Erythroblast (primary cell): Measurements from ENCODE around the gene SV2C.

ENCODE experiments used
- DNase-seq, 2 experiments: peaks; one replicate each; lab custom pipeline; 2025; lab: John Stamatoyannopoulos, UW
- GATA1 ChIP-seq: IDR thresholded peaks from 2 replicates; pipeline ENCODE4 v1.6.1; 2011; ENCODE audit warnings: low read depth, mild to moderate bottlenecking, control low read depth, low read length, moderate library complexity
- POLR2A ChIP-seq: IDR thresholded peaks from 2 replicates; pipeline ENCODE4 v1.6.1; 2011; ENCODE audit warnings: mild to moderate bottlenecking, low read length

Gene SV2C

DNA sequence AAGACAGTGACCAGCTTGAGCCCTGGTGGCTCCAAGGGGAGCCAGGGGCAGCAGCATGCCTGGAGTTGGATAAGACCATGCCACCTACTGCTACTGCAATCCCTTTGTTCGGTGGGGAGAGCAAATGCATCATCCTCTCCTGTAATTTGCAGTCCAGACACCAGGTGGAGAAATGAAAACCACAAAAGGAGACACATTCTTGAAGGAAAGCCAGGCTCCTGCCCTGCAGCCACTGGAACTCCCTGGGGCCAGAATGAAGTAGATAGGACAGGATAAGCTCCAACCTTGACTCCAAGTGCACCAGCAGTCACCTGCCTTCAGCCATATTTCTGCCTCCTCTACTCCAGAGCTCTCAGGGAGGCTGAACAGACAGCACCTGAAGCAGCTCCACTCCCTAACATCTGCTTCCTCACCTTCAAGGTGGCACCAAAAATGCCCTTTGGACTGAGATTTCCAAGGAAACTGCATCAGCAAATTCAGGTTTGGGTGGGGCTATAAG, 254.8 kb downstream of the SV2C start:
- no peak for TF ChIP-seq GATA1
- DNase-seq, result peak; percentile 77 to 84

DNA sequence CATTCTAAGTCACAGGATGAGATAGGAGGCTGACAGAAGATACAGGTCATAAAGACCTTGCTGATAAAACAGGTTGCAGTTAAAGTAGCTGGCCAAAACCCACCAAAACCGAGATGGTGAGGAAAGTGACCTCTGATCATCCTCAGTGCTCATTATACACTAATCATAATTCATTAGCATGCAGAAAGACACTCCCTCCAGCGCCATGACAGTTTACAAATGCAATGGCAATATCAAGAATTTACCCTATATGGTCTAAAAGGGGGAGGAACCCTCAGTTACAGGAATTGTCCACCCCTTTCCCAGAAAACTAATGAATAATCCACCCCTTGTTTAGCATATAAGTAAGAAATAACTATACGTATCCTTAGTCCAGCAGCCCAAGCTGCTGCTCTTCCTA, 256.7 kb downstream of the SV2C start:
- no peak for TF ChIP-seq GATA1
- TF ChIP-seq POLR2A, result no peak
- peak; percentile 50 to 56 for DNase-seq

DNA sequence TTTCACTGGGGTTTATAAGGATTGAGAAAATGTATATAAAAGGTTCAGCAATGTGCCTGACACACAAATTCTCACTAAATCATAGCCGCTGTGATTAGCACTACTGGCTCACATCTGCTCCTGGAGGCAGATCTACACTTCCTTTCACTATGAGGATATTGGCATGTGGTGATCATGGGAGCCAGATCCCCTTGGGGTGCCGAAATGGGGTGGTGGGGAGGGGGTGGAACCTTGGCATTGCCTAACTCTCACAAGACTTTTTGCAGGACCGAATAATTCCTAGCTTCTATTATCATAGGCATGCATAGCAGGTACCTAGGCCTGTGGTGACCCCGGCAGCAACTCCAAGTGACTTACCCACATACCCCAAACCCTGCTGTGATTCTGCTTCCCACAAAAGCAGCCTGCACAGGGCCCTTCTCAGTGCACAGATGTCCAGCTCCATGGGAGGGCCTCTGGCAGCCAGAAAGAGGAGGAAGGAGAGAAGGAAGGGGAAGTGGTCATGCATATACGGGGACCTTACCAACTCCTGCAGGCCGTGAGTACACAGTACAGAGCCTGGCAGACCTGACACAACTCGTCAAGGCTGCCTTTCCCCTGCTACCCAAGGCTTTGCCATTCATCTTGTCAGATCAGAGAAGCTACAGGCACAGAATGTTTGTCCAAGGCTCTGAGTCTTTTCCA, 258.6 kb downstream of the SV2C start:
- TF ChIP-seq POLR2A (no peak), GATA1 (no peak)
- no peak for DNase-seq

DNA sequence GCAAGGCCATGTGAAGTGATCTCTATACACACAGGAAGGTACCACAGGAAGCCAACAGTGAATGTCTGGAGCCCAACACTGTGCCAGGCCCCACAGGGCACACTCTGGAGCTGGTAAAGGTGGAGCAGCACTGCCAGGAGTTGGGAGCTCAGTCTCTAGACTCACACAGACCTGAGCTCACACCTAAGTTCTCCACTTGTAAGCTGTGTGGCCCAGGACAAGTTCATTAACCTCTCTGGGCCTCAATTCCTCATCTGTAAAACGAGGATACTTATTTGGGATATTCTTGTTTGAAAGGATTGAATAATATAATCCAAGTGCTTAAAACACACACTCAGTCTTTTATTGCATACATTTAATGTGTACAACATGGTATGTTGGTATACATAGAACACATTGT, 259.3 kb downstream of the SV2C start:
- no peak for TF ChIP-seq GATA1
- no peak for TF ChIP-seq POLR2A
- DNase-seq, result no peak

DNA sequence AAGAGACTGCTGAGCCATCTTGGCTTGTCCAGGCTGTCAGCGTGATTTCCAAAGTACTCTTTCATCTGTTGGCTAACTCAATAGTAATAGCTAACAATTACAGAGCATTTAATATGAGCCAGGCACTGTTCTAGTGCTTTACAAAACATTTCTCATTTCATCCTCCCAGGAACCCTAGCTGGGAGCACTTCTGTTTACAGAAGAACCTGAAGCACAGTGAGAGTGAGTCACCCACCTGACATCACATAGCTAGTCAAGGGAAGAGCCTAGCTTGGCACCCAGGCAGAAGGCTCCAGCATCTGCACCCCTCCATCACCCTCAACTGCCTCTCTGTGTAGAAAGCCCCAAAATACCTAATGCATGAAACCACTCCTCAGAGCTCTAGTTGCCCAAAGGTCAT, 262.4 kb downstream of the SV2C start:
- no peak for TF ChIP-seq GATA1
- no peak for TF ChIP-seq POLR2A
- peak in 1 of 2 experiments; percentile 46 for DNase-seq

DNA sequence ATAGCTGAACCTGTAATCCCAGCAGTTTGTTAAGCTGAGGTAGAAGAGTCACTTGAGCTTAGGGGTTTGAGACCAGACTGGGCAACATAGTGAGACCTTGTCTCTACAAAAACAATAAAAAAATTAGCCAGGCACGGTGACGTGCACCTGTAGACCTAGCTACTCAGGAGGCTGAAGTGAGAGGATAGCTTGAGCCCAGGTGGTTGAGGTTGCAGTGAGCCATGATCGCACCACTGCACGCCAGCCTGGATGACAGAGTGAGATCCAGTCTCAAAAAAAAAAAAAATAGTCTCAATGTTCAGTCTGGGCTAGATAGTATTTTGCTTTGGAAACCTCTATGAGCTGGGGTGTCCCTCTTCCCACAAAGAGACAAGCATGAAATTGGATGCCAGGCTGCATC, 268.0 kb downstream of the SV2C start:
- TF ChIP-seq POLR2A, result no peak
- no peak for TF ChIP-seq GATA1
- DNase-seq, result no peak

DNA sequence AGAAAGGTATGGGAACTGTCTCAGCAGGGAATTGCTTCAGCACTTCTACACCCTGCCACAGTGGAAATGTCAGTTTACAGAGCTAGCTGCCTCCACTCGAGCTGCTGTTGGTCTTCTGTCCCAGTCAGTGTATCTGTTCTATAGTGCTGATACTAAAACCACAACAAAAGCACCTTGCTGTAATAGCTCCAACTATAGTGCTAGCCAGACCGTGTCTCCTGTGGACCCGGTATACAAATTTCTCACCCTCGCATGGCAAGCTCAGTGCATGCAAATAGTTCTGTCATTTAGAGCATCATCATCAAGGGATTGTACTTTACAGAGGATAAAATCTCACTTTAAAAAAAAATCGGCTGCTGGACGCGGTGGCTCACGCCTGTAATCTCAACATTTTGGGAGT, 268.4 kb downstream of the SV2C start:
- no peak for DNase-seq
- TF ChIP-seq POLR2A (no peak), GATA1 (no peak)

DNA sequence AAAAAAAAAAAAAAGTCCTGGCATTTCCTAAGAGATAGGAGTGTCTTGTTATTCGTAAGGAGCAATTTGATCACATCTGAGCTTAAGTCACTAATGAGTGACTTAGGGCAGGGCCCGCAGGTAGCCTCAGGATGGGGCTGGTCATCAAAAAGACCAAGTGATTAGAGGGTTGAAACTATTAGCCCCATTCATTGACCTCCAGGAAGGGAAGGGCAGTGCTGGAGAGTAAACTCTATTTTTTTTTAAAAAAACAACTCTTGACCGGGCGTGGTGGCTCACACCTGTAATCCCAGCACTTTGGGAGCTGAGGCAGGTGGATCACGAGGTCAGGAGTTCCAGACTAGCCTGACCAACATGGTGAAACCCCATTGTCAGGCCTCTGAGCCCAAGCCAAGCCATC, 273.7 kb downstream of the SV2C start:
- TF ChIP-seq POLR2A (no peak), GATA1 (no peak)
- DNase-seq, result no peak

DNA sequence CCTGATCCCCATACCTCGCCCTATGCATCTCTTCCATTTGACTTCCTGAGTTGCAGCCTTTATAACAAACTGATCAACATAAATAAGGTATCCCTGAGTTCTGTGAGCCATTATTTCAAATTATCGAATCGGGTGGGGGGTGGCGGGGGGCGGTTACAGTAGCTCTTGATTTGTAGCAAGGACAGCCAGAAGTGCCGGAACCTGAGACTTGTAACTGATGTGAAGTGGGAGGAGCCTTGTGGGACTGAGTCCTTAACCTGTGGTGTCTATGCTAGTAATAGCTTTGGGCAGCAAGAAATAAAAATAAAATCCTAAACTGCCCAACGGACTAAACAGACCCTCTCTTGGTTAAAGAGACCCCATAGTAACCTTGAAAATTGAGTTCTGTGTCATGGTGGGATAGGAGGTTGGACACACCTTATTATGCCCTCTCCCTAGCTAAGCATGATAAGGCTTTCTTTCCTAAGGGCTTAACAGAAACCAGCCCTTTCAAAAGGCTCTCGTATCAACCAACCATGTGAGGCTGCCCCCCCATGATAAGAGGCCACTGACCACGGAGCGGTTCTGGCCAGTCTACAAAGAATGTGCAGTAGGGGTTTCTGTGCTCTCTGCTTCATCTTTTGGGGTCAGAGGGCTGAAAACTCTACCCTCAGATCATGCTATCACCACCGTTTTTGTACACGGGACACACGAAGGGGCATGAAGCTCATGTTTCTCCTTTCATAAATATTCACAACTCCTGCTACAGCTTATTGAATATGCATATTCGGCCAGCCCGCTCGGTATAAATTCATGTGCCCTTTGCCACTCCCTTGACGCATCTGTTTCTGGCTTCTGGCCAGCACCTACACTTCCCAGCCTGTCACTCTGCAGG, 280.4 kb downstream of the SV2C start:
- TF ChIP-seq GATA1 (peak; percentile 38), POLR2A (peak; percentile 76)
- peak; percentile 96 to 98 for DNase-seq

DNA sequence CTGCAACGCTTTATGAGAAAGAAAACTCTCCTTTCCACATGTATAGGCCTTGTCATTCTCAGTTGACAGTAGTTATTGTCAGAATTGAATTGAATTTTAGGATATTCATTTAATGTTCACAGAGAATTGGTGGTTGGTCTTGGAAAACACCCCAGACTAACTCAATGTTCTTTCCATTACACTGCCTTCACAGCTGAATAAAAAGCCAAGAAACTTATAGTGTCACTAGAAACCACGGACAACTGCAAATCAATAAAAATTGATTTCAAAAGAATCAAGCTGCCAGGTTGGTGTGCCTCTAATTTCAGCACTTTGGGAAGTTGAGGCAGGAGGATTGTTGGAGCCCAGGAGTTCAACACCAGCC, 281.0 kb downstream of the SV2C start:
- TF ChIP-seq POLR2A (no peak), GATA1 (no peak)
- DNase-seq, result no peak

DNA sequence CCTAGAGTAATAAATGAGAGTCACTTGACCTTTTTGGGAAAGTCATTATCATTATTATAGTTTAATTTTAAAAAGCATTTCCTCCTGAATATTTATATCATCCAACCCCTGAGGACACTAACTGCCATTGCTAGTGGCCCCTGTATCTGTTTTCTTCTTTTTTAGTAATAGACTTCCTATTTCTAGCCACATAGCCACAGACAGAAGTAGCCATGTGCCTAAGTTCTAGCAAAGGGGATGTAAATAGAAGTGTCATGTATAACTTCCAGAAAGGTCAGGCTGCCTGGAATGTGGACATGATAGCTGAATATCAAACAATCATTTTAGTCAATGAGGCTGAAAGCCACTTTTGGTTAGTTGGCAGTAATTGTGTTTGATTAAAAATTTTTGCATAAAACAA, 282.4 kb downstream of the SV2C start:
- TF ChIP-seq POLR2A, result no peak
- TF ChIP-seq GATA1, result no peak
- no peak for DNase-seq

DNA sequence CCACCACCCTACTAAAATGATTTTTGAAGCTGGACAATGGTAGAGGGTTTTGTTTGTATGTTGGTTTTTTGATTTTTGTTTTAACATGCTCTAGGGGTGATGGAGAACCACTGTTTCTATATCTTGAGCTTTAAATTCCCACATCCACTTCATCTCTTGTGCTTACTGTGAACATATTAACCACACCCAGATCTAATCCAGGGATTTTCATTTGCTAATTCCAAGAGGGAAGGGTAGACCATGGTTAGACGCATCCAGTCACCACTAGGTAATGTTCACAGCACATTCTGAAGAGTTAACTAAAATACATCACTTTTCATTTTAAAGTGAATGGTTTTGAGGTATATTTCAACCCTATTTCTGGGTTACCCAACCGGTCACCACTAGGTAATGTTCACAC, 283.4 kb downstream of the SV2C start:
- DNase-seq, result peak; percentile 40 to 45
- no peak for TF ChIP-seq GATA1
- no peak for TF ChIP-seq POLR2A

DNA sequence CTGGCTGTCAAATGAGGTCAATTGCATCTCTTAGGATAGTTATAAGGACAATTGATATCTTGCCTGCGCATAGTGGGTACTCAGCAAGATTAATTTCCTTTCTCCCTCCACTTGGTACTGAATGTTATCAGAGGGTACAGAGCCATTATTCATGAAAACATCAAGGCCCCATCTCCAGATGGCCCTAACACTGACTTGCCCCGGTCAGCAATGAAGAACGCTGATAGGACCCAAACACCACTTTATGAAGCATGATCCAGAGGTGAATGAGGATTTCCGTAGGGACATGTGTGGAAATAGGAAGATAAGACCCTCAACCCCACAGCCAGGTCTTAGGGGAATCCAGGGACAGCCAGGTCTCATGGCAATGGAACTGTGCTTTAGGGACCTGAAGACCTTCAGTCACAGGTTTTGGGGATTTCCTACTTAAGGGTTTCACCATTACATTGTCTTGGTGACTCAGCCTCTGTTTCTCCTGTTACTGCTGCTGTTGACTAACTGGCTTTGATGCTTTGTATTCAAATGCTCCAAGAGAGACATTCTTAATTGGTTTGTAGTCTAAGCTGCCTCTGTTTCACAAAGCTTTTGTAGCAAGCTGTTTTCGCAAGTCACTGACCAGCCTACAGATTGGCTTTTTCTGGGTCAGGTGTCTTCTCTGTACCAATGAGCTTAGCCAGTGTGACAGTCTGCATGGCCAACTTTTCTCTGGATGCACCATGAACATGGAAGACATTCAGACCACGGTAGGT, 284.6 kb downstream of the SV2C start:
- DNase-seq, result peak; percentile 47 to 59
- TF ChIP-seq GATA1 (no peak), POLR2A (no peak)

DNA sequence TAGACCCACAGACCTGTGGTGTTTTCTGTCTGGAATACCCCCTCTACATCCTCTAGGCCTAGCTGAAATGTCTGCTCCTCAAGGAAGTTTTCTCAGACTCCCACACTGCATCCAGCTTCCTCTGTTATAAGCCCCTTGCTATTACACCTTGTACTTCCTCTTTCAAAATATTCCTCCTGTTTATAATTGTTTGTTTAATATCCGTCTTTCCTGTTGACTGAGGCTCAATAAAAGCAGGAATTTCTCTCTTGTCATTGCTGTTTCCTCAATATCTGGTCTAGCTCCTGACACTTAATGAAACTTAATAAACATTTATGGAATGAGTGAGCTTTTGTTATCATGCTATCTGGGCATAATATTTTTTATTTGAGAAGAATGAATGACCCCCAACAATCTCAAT, 285.8 kb downstream of the SV2C start:
- TF ChIP-seq POLR2A (no peak), GATA1 (no peak)
- no peak for DNase-seq

DNA sequence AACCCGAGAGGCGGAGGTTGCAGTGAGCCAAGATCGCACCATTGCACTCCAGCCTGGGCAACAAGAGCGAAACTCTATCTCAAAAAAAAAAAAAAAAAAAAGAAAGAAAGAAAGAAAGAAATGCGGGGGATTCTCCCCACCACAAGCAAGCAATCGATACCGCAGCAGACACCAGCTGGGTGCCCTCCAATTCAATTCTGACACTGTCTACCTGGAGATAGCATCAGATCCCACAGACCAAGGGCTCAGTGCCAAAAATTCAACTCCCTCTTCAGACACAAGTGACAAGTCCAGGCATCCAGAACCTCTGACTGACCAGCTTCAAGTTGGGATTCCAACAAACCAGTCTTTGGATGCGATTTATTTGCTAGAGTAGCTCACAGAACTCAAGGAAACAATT, 286.5 kb downstream of the SV2C start:
- DNase-seq, result peak; percentile 64 to 82
